Effector memory CD8-positive, alpha-beta T cell (primary cell): ENCODE results near the gene RPS6KL1.
A peak's percentile ranks its signal among the peaks of the same experiment; 100 is the strongest.
"Not testable (repeated sequence)": the region's sequence is repeated elsewhere in the genome, so short reads cannot be mapped to it uniquely, and the experiment has no call there.

ENCODE experiments used
- ATAC-seq: fragments of 150-1000 bp; cut with Tn5 transposase; replicated peaks from 2 replicates; pipeline ENCODE4 v1.10.0; 2021; ENCODE audit warnings: mild to moderate bottlenecking, moderate library complexity
- DNase-seq, 3 experiments: peaks; one replicate each; pipeline ENCODE4 v3.0.0; 2021
- H3K27ac Mint-ChIP-seq, 2 donors: one replicate each; pipeline ENCODE4 v1.8.0; 2022; ENCODE audit warnings: mild to moderate bottlenecking in 2 of 2, mixed read lengths in 2 of 2, moderate library complexity in 2 of 2
- H3K27me3 Mint-ChIP-seq, 2 donors: one replicate each; pipeline ENCODE4 v1.8.0; 2022; ENCODE audit warnings: mixed read lengths in 2 of 2
- H3K36me3 Mint-ChIP-seq: one replicate; pipeline ENCODE4 v1.8.0; 2022; ENCODE audit warnings: mild to moderate bottlenecking, moderate library complexity, mixed read lengths; ENCODE audit not compliant: insufficient read depth
- H3K4me1 Mint-ChIP-seq, 2 donors: one replicate each; pipeline ENCODE4 v1.8.0; 2022; ENCODE audit warnings: low read depth in 2 of 2, mixed read lengths in 2 of 2
- H3K4me3 Mint-ChIP-seq, 2 donors: one replicate each; pipeline ENCODE4 v1.8.0; 2022; ENCODE audit warnings: mild to moderate bottlenecking in 2 of 2, mixed read lengths in 2 of 2, moderate library complexity in 2 of 2
- H3K9me3 Mint-ChIP-seq, 2 donors: one replicate each; pipeline ENCODE4 v1.8.0; 2022; ENCODE audit warnings: mixed read lengths in 2 of 2

RPS6KL1 gene

GRCh38 chr14:74936731-74937130, 13.7 kb upstream of the RPS6KL1 start:
- H3K9me3 Mint-ChIP-seq, result no peaks in the 10 kb centered on the region
- H3K4me1 Mint-ChIP-seq, result peaks cover 8 to 13% of the 10 kb centered on the region in 2 donors
- DNase-seq, result no peak
- H3K36me3 Mint-ChIP-seq, result no peaks in the 10 kb centered on the region
- H3K4me3 Mint-ChIP-seq, result no peak overlapping the region
- ATAC-seq, result no peak
- H3K27ac Mint-ChIP-seq, result no peak overlapping the region
- peaks cover 10 to 31% of the 10 kb centered on the region in 2 donors for H3K27me3 Mint-ChIP-seq

GRCh38 chr14:74936151-74936550, 13.1 kb upstream of the RPS6KL1 start:
- no peaks in the 10 kb centered on the region for H3K36me3 Mint-ChIP-seq
- peaks cover 5 to 8% of the 10 kb centered on the region in 2 donors for H3K4me1 Mint-ChIP-seq
- H3K27ac Mint-ChIP-seq, result no peak overlapping the region

GRCh38 chr14:74935360-74935680, 12.3 kb upstream of the RPS6KL1 start:
- DNase-seq (no peak), ATAC-seq (no peak)
- Mint-ChIP-seq H3K4me3 (no peak overlapping the region), H3K9me3 (no peaks in the 10 kb centered on the region), H3K36me3 (no peaks in the 10 kb centered on the region), H3K27me3 (peaks cover 10 to 31% of the 10 kb centered on the region in 2 donors), H3K27ac (no peak overlapping the region), H3K4me1 (peaks cover 5 to 7% of the 10 kb centered on the region in 2 donors)

More at GRCh38 chr14:74936151-74936550, 13.1 kb upstream of the RPS6KL1 start:
- DNase-seq, result no peak
- Mint-ChIP-seq H3K9me3 (no peaks in the 10 kb centered on the region), H3K27me3 (peaks cover 10 to 31% of the 10 kb centered on the region in 2 donors), H3K4me3 (no peak overlapping the region)
- ATAC-seq, result no peak

GRCh38 chr14:74934476-74935359, 11.7 kb upstream of the RPS6KL1 start:
- no peak for ATAC-seq
- Mint-ChIP-seq H3K27me3 (peaks cover 10 to 31% of the 10 kb centered on the region in 2 donors), H3K4me3 (no peak overlapping the region)

GRCh38 chr14:74934041-74934440, 11.0 kb upstream of the RPS6KL1 start:
- H3K9me3 Mint-ChIP-seq, result no peaks in the 10 kb centered on the region
- no peak overlapping the region for H3K4me3 Mint-ChIP-seq
- no peaks in the 10 kb centered on the region for H3K36me3 Mint-ChIP-seq
- ATAC-seq, result no peak
- peaks cover 0 to 2% of the 10 kb centered on the region in 2 donors for H3K4me1 Mint-ChIP-seq
- H3K27me3 Mint-ChIP-seq, result peaks cover 10 to 31% of the 10 kb centered on the region in 2 donors
- no peak for DNase-seq
- no peak overlapping the region for H3K27ac Mint-ChIP-seq

More at GRCh38 chr14:74934476-74935359, 11.7 kb upstream of the RPS6KL1 start:
- H3K27ac Mint-ChIP-seq, result no peak overlapping the region
- no peaks in the 10 kb centered on the region for H3K9me3 Mint-ChIP-seq
- no peak for DNase-seq
- H3K4me1 Mint-ChIP-seq, result peaks cover 0 to 2% of the 10 kb centered on the region in 2 donors
- no peaks in the 10 kb centered on the region for H3K36me3 Mint-ChIP-seq

GRCh38 chr14:74932936-74933335, 9.9 kb upstream of the RPS6KL1 start:
- H3K27ac Mint-ChIP-seq, H3K4me3 Mint-ChIP-seq, H3K9me3 Mint-ChIP-seq, H3K36me3 Mint-ChIP-seq, H3K4me1 Mint-ChIP-seq, ATAC-seq, DNase-seq: not testable (repeated sequence)
- peaks cover 10 to 31% of the 10 kb centered on the region in 2 donors for H3K27me3 Mint-ChIP-seq

- H3K9me3 Mint-ChIP-seq, result no peaks in the 10 kb centered on the region
- no peak overlapping the region for H3K27ac Mint-ChIP-seq
These were observed 9.4 kb upstream of the RPS6KL1 start for GRCh38 chr14:74932401-74932901.

GRCh38 chr14:74931744-74932143, 8.7 kb upstream of the RPS6KL1 start:
- not testable (repeated sequence) for H3K9me3 Mint-ChIP-seq, H3K27ac Mint-ChIP-seq, DNase-seq, H3K4me3 Mint-ChIP-seq, H3K36me3 Mint-ChIP-seq, ATAC-seq, H3K4me1 Mint-ChIP-seq
- peaks cover 11 to 34% of the 10 kb centered on the region in 2 donors for H3K27me3 Mint-ChIP-seq

More at GRCh38 chr14:74932401-74932901, 9.4 kb upstream of the RPS6KL1 start:
- no peak overlapping the region for H3K4me3 Mint-ChIP-seq
- H3K36me3 Mint-ChIP-seq, result no peaks in the 10 kb centered on the region
- DNase-seq (no peak), ATAC-seq (no peak)
- peaks cover 0 to 2% of the 10 kb centered on the region in 2 donors for H3K4me1 Mint-ChIP-seq
- H3K27me3 Mint-ChIP-seq, result peaks cover 10 to 31% of the 10 kb centered on the region in 2 donors

GRCh38 chr14:74929242-74929641, 6.2 kb upstream of the RPS6KL1 start:
- ATAC-seq (no peak), DNase-seq (no peak)
- Mint-ChIP-seq H3K27me3 (peaks cover 30 to 48% of the 10 kb centered on the region in 2 donors), H3K9me3 (no peaks in the 10 kb centered on the region), H3K4me1 (peaks cover 0 to 3% of the 10 kb centered on the region in 2 donors), H3K4me3 (no peak overlapping the region), H3K27ac (no peak overlapping the region), H3K36me3 (no peaks in the 10 kb centered on the region)

GRCh38 chr14:74927225-74927624, 4.2 kb upstream of the RPS6KL1 start:
- DNase-seq, result no peak
- no peak for ATAC-seq
- no peak overlapping the region for H3K4me3 Mint-ChIP-seq
- no peak overlapping the region for H3K27ac Mint-ChIP-seq
- peaks cover 27 to 42% of the 10 kb centered on the region in 2 donors for H3K27me3 Mint-ChIP-seq
- no peaks in the 10 kb centered on the region for H3K9me3 Mint-ChIP-seq
- peaks cover 0 to 4% of the 10 kb centered on the region in 2 donors for H3K4me1 Mint-ChIP-seq
- H3K36me3 Mint-ChIP-seq, result peaks cover 4% of the 10 kb centered on the region

GRCh38 chr14:74924061-74924460, 1.0 kb upstream of the RPS6KL1 start:
- H3K36me3 Mint-ChIP-seq, result peaks cover 4% of the 10 kb centered on the region
- H3K4me3 Mint-ChIP-seq, result peak overlapping the region in 1 of 2 donors; percentile 0
- H3K27ac Mint-ChIP-seq, result no peak overlapping the region
- H3K9me3 Mint-ChIP-seq, result no peaks in the 10 kb centered on the region
- no peak for ATAC-seq
- DNase-seq, result no peak
- H3K4me1 Mint-ChIP-seq, result peaks cover 0 to 5% of the 10 kb centered on the region in 2 donors
- H3K27me3 Mint-ChIP-seq, result peaks cover 30 to 42% of the 10 kb centered on the region in 2 donors

GRCh38 chr14:74921987-74922751, 891 bp downstream of the RPS6KL1 start:
- H3K9me3 Mint-ChIP-seq, result no peaks in the 10 kb centered on the region
- ATAC-seq (no peak), DNase-seq (no peak)
- H3K4me3 Mint-ChIP-seq, result peak overlapping the region; percentile 59 to 60
- H3K27me3 Mint-ChIP-seq, result peaks cover 30 to 46% of the 10 kb centered on the region in 2 donors
- peaks cover 4% of the 10 kb centered on the region for H3K36me3 Mint-ChIP-seq
- H3K4me1 Mint-ChIP-seq, result peaks cover 0 to 5% of the 10 kb centered on the region in 2 donors
- H3K27ac Mint-ChIP-seq, result no peak overlapping the region

- ATAC-seq (no peak), DNase-seq (no peak)
- Mint-ChIP-seq H3K4me1 (peaks cover 0 to 5% of the 10 kb centered on the region in 2 donors), H3K4me3 (no peak overlapping the region), H3K36me3 (peaks cover 4% of the 10 kb centered on the region), H3K9me3 (no peaks in the 10 kb centered on the region), H3K27ac (no peak overlapping the region), H3K27me3 (peaks cover 23 to 48% of the 10 kb centered on the region in 2 donors)
These were observed 1.9 kb downstream of the RPS6KL1 start for GRCh38 chr14:74921053-74921620.
